GM12878 (cell line): Measurements from ENCODE around the gene C1QL4. TPM values are rescaled to one million over a fixed set of nuclear protein-coding genes. Genes with fewer than 3 reads are reported as not detected.

Source experiments
- BCL11A ChIP-seq: IDR thresholded peaks from 2 replicates; pipeline ENCODE4 v1.6.1; 2011; ENCODE audit warnings: low read depth, low read length
- CBFB ChIP-seq: IDR thresholded peaks from 2 replicates; pipeline ENCODE4 v1.6.1; 2016; ENCODE audit warnings: antibody characterized with exemption, low read depth
- CBX5 ChIP-seq: sonication (generic); IDR thresholded peaks from 2 replicates; pipeline ENCODE4 v1.6.1; 2016; ENCODE audit warnings: low read depth, moderate library complexity, mild to moderate bottlenecking, inconsistent platforms
- ELK1 ChIP-seq: IDR thresholded peaks from 2 replicates; pipeline ENCODE4 v1.6.1; 2012; ENCODE audit warnings: low read depth, low read length, improper control_type of control experiment
- EP300 ChIP-seq, 2 experiments: fragments of 150-350 bp in 1 of 2; IDR thresholded peaks; 2 replicates each; pipeline ENCODE4 v1.6.1; 2011 to 2012; ENCODE audit warnings: low read depth in 2 of 2, low read length in 2 of 2, borderline replicate concordance in 1 of 2, improper control_type of control experiment in 1 of 2, inconsistent platforms in 1 of 2; ENCODE audit not compliant: control insufficient read depth in 1 of 2
- IRF4 ChIP-seq: IDR thresholded peaks from 2 replicates; pipeline ENCODE4 v1.6.1; 2011; ENCODE audit warnings: low read depth, low read length
- MEF2B ChIP-seq: fragments of 450-650 bp; IDR thresholded peaks from 2 replicates; pipeline ENCODE4 v1.6.1; 2018; ENCODE audit warnings: mild to moderate bottlenecking, moderate library complexity; ENCODE audit not compliant: partially characterized antibody, poor library complexity, severe bottlenecking
- MLLT1 ChIP-seq: fragments of 450-650 bp; IDR thresholded peaks from 2 replicates; pipeline ENCODE4 v1.6.1; 2016; ENCODE audit warnings: mild to moderate bottlenecking
- NFIC ChIP-seq: IDR thresholded peaks from 2 replicates; pipeline ENCODE4 v1.6.1; 2012; ENCODE audit warnings: low read depth, mild to moderate bottlenecking, inconsistent platforms, low read length, moderate library complexity
- POLR2A ChIP-seq: IDR thresholded peaks from 2 replicates; pipeline ENCODE4 v1.6.1; 2011; ENCODE audit warnings: low read depth, mild to moderate bottlenecking, low read length
- RAD51 ChIP-seq: fragments of 450-650 bp; IDR thresholded peaks from 2 replicates; pipeline ENCODE4 v1.6.1; 2016; ENCODE audit warnings: moderate library complexity, mild to moderate bottlenecking, inconsistent platforms
- SPI1 ChIP-seq: IDR thresholded peaks from 2 replicates; pipeline ENCODE4 v1.6.1; 2011; ENCODE audit warnings: low read depth, mild to moderate bottlenecking, low read length, moderate library complexity, borderline replicate concordance; ENCODE audit not compliant: insufficient read depth
- TCF7 ChIP-seq: IDR thresholded peaks from 2 replicates; pipeline ENCODE4 v1.6.1; 2014; ENCODE audit warnings: antibody characterized with exemption, borderline replicate concordance
- ZNF217 ChIP-seq: fragments of 450-650 bp; IDR thresholded peaks from 2 replicates; pipeline ENCODE4 v1.6.1; 2017; ENCODE audit warnings: antibody characterized with exemption, mild to moderate bottlenecking
- polyA plus RNA-seq, 11 experiments: library from polyadenylated mRNA; depleted of rRNA in 4 of 11; unstranded in 6 of 11; stranded (reverse) in 5 of 11; fragments of >200 nt; fragmentation: Nextera tagmentation in 4 of 11; fragmentation: Illumina TruSeq in 1 of 11; extraction: Ambion mirVana in 4 of 11; extraction: Trizol in 1 of 11; gene quantifications; 1 replicate in 1 of 11; 2 replicates in 10 of 11; pipeline versions ENCODE4 v1.2.1 to v1.2.3, GENCODE V29; 2011 to 2016; ENCODE audit warnings: inconsistent platforms in 2 of 11, missing spikeins in 2 of 11, low read depth in 1 of 11
- total RNA-seq, 4 experiments: library from RNA; depleted of rRNA in 3 of 4; stranded (reverse); fragments of >200 nt in 3 of 4; fragmentation: Illumina TruSeq in 1 of 4; extraction: Trizol in 1 of 4; gene quantifications; 2 replicates each; pipeline versions ENCODE4 v1.2.1 to v1.2.3, GENCODE V29; 2013 to 2021
- TF ChIP-seq, protein P1 (sequence below): fragments of 450-650 bp; IDR thresholded peaks from 2 replicates; pipeline ENCODE4 v1.6.1; 2017; ENCODE audit warnings: antibody characterized with exemption, mild to moderate bottlenecking, moderate library complexity

The C1QL4 gene
- total and polyA plus RNA-seq, 10 of the 15 experiments (the other 5 are each of a cell fraction or from before 2014, with no cell fraction given), result 0.05 TPM; not detected in 9

DNA sequence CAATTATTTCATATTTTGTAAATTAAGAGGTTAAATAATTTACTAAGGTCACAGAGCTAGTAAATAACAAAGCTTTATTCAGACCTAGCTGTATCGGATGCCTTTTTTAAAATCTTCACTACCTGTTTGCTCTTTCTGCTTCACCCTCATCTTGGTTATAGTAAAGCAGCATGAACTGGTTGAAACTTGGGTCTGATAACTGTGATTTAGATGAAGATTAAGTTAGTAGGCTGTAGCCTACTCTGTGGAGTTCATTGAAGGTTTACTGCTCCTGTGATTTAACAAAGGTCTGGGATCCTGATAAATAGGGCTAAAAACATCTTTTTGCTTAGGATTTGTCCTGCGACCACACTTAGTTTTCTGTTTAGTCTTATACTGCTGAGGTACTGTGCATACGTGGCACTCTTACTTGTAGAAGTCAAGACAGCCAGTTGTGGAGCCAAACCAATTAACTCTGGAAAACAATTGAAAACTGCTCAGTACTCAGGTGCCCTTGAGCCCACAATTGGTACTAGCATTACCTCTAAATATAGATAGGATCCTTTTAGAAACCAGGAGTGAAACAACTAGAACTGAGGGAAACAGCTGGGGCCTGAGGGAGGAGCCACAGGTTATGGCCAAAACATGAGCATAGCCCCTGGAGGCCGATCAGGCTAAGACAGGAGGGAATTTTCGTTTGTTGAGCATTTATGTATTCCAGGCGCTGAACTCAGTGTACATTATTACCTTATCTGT lies 32.6 kb upstream of the C1QL4 start (continued):
- TF ChIP-seq ZNF217, result no peak
- peak; percentile 8; the same call in 1 of the 2 replicates for TF ChIP-seq RAD51
- TF ChIP-seq ELK1, result no peak
- TF ChIP-seq MEF2B, result peak; percentile 63
- 0 out of 4 replicates have a peak, but pooled peaks of 1 of the 2 experiments have one; percentile 38 for TF ChIP-seq EP300 (IDR thresholded peaks at IDR 0.05; ENCODE audit: borderline replicate concordance in 1 of 2, control insufficient read depth in 1 of 2, low read depth in 2 of 2, low read length in 2 of 2)
- 0 out of 2 replicates have a peak, but pooled peaks have one; percentile 45 for TF ChIP-seq IRF4
- no peak for TF ChIP-seq SPI1
- TF ChIP-seq, protein P1, sequence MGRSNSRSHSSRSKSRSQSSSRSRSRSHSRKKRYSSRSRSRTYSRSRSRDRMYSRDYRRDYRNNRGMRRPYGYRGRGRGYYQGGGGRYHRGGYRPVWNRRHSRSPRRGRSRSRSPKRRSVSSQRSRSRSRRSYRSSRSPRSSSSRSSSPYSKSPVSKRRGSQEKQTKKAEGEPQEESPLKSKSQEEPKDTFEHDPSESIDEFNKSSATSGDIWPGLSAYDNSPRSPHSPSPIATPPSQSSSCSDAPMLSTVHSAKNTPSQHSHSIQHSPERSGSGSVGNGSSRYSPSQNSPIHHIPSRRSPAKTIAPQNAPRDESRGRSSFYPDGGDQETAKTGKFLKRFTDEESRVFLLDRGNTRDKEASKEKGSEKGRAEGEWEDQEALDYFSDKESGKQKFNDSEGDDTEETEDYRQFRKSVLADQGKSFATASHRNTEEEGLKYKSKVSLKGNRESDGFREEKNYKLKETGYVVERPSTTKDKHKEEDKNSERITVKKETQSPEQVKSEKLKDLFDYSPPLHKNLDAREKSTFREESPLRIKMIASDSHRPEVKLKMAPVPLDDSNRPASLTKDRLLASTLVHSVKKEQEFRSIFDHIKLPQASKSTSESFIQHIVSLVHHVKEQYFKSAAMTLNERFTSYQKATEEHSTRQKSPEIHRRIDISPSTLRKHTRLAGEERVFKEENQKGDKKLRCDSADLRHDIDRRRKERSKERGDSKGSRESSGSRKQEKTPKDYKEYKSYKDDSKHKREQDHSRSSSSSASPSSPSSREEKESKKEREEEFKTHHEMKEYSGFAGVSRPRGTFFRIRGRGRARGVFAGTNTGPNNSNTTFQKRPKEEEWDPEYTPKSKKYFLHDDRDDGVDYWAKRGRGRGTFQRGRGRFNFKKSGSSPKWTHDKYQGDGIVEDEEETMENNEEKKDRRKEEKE, result no peak
- peak; percentile 37; the same call in 1 of the 2 replicates for TF ChIP-seq NFIC
- peak; percentile 19; the same call in 1 of the 2 replicates for TF ChIP-seq MLLT1
- 0 out of 2 replicates have a peak, but pooled peaks have one; percentile 24 for TF ChIP-seq CBX5
- 0 out of 2 replicates have a peak, but pooled peaks have one; percentile 27 for TF ChIP-seq CBFB
- TF ChIP-seq BCL11A, result 0 out of 2 replicates have a peak, but pooled peaks have one; percentile 33
- TF ChIP-seq TCF7, result peak; percentile 20; the same call in 1 of the 2 replicates
- no peak for TF ChIP-seq POLR2A
